Hematopoietic multipotent progenitor cell treated with erythropoietin and hydrocortisone succinate and interleukin-3 and kit ligand, for 4 days (in vitro differentiated cells): ENCODE measurements around the gene CSNK1G2.
"Not testable (repeated sequence)": the region's sequence is repeated elsewhere in the genome, so short reads cannot be mapped to it uniquely, and the experiment has no call there.

ENCODE experiments used
- DNase-seq: peaks from one replicate; pipeline ENCODE4 v3.0.0-alpha.2; 2015

The CSNK1G2 gene

GRCh38 chr19:1970003-1970805 is 29.2 kb downstream of the CSNK1G2 start:
- no peak for DNase-seq

DNA sequence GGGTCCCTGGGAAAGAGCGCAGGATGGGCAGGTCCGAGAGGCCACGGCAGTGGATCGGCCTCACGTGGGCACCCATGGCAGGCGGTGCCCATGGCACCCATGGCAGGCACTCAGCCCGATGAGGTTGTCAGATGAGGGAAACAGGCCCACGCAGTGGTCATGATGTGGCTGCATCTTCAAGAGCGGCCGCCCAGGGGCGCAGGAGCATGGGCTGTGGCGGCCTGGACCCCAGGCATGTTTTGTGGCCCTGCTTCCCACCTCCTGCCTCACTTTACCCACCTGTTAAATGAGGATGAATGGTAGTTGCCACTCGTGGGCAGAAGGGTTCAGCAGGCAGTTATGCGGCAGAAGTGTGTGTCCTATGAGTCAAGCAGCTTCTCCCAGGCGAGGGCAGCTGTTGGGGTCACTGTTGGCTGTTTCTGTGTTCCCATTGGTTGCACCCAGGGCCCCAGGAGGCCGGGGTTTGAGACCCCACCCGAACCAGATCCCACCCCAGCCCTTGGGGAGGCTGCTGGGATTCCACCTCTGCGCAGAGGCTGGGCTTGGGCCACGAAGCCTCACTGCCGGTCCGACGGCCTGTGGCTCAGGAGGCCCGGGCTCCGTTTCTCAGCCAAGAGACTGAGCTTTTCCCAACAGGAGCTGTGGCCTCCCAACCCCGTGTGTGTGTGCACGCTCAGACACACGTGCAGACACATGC is 30.0 kb downstream of the CSNK1G2 start:
- no peak for DNase-seq

GRCh38 chr19:1974381-1975161 is 33.6 kb downstream of the CSNK1G2 start:
- DNase-seq: no peak

DNA sequence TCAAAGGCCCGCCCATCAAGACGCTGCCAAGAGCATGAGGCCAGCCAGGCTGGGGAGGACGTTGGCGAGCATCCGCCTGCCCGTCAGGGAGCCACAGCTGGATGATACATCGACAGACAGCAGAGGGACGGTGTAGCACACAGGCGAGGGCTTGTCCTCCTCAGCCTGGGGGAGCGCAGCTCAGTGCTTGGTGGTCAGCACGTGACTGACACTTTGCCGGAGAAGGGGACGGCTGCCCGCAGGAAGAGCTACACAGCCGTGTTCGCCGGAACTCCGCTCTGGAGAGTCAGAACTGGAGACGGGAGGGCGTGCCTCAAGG is 34.1 kb downstream of the CSNK1G2 start:
- no peak for DNase-seq

- no peak for DNase-seq
Observed at GRCh38 chr19:1977120-1977519, 36.1 kb downstream of the CSNK1G2 start.

DNA sequence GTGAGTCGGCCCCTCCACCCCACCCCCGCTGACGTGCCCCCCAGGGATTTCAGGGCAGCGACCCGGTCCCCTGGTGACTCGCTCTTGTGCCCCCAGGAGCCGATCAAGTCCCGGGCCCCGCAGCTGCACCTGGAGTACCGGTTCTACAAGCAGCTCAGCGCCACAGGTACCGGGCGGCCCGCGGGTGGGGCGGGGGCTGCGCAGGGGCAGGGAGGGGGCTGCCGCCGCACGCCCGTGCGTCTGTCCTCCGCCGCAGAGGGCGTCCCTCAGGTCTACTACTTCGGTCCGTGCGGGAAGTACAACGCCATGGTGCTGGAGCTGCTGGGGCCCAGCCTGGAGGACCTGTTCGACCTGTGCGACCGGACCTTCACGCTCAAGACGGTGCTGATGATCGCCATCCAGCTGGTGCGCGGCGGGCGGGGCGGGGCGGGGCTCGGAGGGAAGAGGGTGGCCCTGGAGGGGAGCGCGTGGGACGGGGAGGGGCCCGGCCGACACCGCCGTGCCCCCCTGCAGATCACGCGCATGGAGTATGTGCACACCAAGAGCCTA is 37.4 kb downstream of the CSNK1G2 start:
- no peak for DNase-seq

GRCh38 chr19:1979017-1979416 is 38.0 kb downstream of the CSNK1G2 start:
- no peak for DNase-seq

DNA sequence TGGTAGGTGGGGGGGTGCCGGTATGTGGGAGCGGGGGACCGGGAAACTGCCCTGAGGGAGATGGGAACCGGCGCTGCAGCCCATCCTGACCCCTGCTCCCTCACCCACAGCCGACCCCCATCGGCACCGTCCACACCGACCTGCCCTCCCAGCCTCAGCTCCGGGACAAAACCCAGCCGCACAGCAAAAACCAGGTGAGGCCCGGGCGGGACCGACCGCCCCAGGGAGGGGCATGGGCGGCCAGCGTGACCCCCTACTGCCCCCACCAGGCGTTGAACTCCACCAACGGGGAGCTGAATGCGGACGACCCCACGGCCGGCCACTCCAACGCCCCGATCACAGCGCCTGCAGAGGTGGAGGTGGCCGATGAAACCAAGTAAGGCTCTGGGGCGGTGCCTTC is 38.7 kb downstream of the CSNK1G2 start:
- DNase-seq: no peak

DNA sequence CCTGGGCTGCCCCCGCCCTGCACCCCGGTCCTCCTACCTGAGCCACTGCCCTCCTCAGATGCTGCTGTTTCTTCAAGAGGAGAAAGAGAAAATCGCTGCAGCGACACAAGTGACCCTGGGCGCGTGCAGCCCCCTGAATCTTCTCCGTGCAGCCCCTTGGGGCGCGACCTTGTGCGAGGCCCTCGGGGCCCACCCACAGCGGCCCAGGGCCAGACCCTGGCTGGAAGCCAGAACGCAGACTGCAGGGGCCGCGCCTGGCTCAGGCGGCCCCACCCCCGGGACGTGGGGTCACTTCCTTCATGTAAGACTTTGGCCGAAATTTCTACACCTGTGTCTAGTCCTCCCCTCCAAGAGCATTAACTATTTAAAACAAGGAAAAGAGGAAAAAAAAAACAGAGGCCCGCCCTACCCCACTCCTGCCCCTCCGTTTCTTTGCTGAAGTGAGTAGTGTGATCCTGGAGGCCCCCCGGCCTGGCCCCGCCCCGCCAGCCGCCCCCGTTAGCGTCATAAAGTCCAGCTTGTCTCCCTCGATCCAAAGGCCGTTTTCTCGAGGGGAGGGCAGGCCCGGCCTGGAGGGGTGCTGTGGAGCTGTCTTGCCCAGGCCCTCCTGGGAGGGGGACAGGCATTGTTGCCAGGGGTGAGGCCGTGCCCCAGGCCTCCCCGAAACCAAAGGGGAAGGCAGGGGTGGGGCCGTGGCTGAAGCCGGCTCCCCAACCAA is 39.3 kb downstream of the CSNK1G2 start:
- DNase-seq: no peak

DNA sequence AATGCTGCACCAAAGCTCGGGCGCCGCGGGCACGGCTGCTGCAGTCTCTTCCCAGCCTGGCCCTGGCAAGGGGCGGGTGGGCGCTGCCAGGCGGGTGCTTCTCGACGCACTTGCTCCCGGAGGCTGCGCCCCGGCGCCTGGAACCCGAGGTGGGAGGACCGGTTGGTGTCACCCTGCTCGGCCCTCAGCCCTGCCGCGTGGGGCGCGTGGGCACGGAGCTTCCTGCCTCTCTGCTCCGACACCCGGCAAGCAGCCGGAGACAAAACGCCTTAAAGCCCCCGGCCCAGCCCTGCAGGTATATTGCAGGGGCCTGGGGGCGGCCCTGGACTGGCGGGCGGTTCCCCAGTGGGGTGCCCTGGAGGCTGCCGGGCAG is 39.8 kb downstream of the CSNK1G2 start:
- DNase-seq: no peak

DNA sequence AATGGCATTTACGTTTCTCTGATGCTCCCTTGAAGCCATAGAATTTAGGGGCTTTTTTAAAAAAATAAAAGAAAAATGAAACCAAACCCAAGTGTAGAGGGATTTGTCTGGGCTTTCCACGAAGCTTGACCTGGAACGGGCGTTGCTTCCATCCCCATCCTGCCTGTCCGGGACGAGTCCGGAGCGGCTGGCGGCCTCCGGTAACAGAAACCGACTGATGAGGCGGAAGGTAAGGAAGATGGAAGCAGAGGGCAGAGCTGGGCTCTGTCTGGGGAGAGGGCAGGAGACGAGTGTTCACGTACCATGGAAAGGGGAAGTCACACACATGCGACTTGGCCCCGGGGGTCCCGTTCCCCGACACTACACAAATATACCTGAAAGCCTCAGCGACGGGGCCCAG is 40.3 kb downstream of the CSNK1G2 start:
- DNase-seq: no peak

DNA sequence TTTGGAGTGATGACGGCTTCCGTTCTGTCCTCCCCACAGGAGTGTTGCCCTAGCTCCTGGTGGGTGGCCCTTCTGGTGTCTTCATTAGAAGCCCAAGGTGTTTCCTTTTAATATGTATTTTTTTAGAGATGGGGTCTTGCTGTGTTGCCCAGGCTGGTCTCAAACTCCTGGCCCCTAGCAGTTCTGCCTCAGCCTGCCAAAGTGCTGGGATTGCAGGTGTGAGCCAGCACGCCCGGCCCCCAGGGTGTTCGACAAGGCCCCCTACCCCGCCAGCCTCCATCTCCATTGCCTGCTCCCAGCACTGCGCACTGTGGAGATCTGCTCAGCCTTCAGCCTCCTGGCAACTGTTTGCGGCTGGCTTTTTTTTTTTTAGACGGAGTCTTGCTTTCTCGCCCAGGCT is 43.4 kb downstream of the CSNK1G2 start:
- DNase-seq: no peak

DNA sequence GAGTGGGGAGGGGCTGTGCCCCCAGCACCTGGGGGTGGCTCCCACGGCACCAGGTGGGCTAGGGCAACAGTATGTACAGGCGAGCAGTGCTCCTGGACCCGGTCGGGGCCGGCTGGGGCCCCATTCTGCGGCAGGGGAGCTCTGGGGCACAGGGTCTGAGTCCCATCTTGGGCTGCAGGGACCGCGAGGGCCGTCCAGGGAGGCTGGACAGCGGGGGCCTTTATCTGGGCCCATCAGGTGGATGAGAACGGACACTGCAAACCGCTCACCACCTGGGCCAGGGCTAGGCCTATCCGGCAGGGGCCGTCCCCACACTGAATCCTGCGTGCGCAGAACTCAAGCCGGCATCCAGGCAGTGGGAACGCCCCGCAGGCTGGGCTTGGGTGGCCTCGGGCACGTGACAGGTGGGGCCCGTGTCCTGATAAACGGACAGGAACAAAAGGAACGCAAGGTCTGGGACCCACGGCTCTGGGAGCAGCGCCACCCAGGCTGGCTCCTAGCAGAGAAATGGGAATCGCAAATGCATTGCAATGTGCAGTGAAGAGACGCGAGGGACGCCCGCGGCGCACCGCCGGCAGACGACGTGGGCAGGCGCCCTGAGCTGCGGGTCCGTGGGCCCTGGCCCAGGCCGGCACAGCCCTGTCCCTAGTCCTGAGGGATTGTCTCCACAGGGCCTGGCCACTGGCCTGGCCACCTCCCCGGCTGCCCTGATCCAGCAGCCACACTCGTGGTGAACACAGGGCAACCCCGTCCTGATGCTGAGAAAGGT is 44.8 kb downstream of the CSNK1G2 start:
- no peak for DNase-seq

GRCh38 chr19:1986357-1987162 is 45.6 kb downstream of the CSNK1G2 start:
- DNase-seq: no peak

- DNase-seq: no peak
Observed at GRCh38 chr19:1987197-1988187, 46.5 kb downstream of the CSNK1G2 start.

GRCh38 chr19:1988464-1988863 is 47.5 kb downstream of the CSNK1G2 start:
- not testable (repeated sequence) for DNase-seq

DNA sequence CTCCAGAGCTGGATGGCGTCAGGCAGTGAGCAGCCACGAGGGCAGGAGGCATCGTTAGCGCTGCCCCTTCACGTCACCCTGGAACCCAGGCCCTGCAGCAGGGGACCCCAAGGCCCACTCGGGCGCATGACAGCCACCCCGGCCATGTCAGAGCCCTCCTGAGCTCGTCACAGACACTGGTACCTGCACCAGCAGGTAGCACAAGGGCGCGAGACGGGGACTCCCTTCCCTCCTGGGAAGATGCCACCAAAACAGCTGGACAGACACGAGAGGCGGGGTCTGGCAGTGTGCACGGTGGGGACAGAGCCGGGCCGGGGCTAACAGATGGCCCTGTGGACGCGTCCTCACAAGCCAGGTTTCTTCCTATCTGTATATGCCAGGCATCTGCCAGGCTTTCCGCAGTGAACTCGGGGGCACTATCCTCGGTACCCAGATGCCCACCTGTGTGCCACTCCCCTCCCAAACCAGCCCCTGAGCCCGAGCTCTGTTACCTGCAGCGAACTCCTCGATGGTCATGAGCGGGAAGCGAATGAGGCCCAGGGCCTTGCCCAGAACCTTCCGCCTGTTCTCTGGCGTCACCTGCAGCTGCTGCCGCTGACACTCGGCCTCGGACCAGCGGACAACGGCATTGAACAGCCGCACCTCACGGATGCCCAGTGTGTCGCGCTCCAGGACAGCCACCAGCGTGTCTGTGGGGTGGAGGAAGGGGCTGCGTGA is 48.7 kb downstream of the CSNK1G2 start:
- DNase-seq: no peak

- DNase-seq: no peak
Observed at GRCh38 chr19:1990230-1991017, 49.5 kb downstream of the CSNK1G2 start.
